Left ventricle myocardium inferior (tissue), 1 donor: ENCODE measurements around the gene TEX54. TPM values are rescaled to one million over a fixed set of nuclear protein-coding genes. Genes with fewer than 3 reads are reported as not detected.

ENCODE experiments used
- DNase-seq: peaks from one replicate; pipeline ENCODE4 v3.0.0-alpha.2; 2020
- H3K27ac ChIP-seq: fragments of 200-600 bp; replicated peaks from 2 replicates; pipeline ENCODE4 v1.8.0; 2021
- H3K27me3 ChIP-seq: fragments of 200-600 bp; 2 replicates; pipeline ENCODE4 v1.8.0; 2021; ENCODE audit warnings: low read depth
- H3K36me3 ChIP-seq: fragments of 200-600 bp; 2 replicates; pipeline ENCODE4 v1.8.0; 2021
- H3K4me1 ChIP-seq: fragments of 200-600 bp; 2 replicates; pipeline ENCODE4 v1.8.0; 2021
- H3K4me3 ChIP-seq: fragments of 200-600 bp; 2 replicates; pipeline ENCODE4 v1.8.0; 2021; ENCODE audit warnings: mild to moderate bottlenecking, moderate library complexity
- H3K9me3 ChIP-seq: fragments of 200-600 bp; replicated peaks from 2 replicates; pipeline ENCODE4 v1.8.0; 2021
- CTCF ChIP-seq: fragments of 200-600 bp; IDR thresholded peaks from 2 replicates; pipeline ENCODE4 v1.8.0; 2021; ENCODE audit warnings: antibody characterized with exemption, mild to moderate bottlenecking, borderline replicate concordance
- intact Hi-C: fragments of 100-400 bp; cut with micrococcal nuclease; formaldehyde crosslinking; loops from one replicate; pipeline ENCODE4 v1.11.0; 2022
- long read RNA-seq: library from polyadenylated mRNA; unstranded; transcript quantifications from one replicate; pipeline ENCODE4 v2.0.0, GENCODE V29; 2021
- total RNA-seq: library from RNA; stranded (reverse); fragmentation: NEBNext Ultra II Directional; extraction: Animal tissue kit (Norgen Biotek cat#: 25700); gene quantifications from one replicate; pipeline ENCODE4 v1.2.1, GENCODE V29; 2021
- donor health status: DM: no; HTN: yes; CAD: no; lungs with severe emphysema.

TEX54 gene
- total RNA-seq, result not detected
- long read RNA-seq, result 0 reads

DNA sequence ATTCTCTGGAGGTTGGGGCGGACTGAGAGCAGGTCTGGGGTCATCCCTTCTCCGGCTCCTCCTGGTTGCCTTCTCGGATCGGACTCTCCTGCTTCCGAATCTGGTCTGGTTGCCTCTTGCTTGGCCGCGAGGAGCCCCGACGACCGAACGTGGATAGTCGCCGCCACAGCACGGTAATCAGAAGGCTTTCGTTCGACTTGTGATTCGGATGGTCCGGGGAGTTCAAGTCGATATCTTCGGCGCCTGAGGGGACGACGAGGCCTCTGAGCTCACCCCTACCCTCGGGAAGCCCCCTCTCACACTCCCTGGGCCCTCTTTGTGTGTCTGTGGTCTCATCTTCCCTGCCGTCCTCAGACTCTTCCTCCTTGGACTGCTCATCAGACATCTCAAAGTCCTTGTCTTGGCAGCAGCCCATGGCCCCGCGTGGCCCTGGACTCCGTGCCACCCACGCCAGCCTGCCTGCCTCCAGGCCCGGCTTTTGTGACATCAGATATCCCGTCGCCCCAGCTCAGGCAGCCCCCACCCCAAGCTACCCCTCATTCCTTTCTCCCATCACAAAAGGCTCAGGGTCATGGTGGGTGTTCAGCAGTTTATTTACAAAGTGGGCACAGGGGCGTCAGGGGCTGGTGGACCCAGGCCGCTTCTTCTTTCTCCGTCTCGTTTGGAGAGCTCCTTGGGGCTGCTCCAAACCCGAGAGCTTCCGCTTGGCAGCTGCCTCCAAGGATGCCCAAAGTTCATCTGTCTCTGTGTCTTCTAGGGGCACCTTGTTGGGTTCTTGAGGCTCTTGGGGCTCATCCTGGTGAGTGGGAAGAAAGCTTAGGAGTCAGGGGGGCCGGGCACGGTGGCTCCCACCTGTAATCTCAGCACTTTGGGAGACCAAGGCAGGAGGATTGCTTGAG is at the start of gene TEX54:
TSS of gene TEX54 (minus strand) at position 506 of the 899 bp plus-strand sequence.
- no peaks in the 10 kb centered on the region for H3K9me3 ChIP-seq
- intact Hi-C loops, result loop anchor here (10.0 kb wide), 1 partner anchor 108 kb away; the partner anchor contains the start of genes HNRNPUL2 and TTC9C
- peaks cover 62% of the 10 kb centered on the region for H3K36me3 ChIP-seq
- TF ChIP-seq CTCF, result no peak
- peaks cover 55% of the 10 kb centered on the region for H3K4me1 ChIP-seq
- DNase-seq, result no peak
- H3K27me3 ChIP-seq, result no peaks in the 10 kb centered on the region
- peak within 1 kb of the TSS; percentile 78 for H3K4me3 ChIP-seq
- peak within 1 kb of the TSS; percentile 96 for H3K27ac ChIP-seq

GRCh38 chr11:62882431-62882749 is 49.7 kb upstream of the TEX54 start:
- Histone ChIP-seq H3K27me3 (no peaks in the 10 kb centered on the region), H3K9me3 (no peaks in the 10 kb centered on the region), H3K27ac (peak overlapping the region; percentile 99), H3K36me3 (peaks cover 50% of the 10 kb centered on the region), H3K4me3 (peak overlapping the region; percentile 90), H3K4me1 (peaks cover 63% of the 10 kb centered on the region)
- no peak for TF ChIP-seq CTCF
- DNase-seq, result no peak
- intact Hi-C loops, result no loop called here

DNA sequence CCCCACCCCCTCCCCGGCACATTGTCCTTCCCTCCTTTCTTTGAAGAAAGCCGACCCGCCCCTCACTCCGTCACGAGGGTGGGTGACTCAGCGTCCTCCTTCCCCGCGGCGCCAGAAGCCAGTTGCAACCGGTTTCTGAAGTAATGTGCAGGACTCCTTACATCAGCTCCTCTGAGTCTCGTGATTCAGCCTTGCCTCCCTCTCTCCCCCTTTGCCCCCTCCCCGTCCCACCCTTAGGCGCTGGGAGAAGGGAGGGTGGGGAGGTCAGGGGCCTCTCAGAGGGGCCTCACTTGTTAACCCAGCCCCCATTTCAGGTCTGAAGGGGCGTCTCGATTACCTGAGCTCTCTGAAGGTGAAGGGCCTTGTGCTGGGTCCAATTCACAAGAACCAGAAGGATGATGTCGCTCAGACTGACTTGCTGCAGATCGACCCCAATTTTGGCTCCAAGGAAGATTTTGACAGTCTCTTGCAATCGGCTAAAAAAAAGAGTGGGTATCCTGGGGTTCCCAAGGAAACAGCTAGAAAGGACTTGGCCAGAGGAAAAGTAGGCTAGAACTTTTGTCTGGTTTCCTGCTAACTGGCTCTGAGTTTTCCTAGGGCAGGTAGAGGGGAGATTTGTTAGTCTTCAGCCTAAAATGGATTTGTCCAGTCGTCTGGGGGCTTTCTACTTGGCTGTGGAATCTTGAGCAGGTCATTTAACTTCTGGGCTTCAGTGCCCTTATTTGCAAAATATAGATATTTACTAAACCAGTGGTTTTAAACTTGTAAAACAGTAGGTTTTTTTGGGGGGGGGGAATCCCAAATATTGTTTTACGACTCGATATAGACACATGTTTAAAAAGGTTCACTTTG is 49.2 kb upstream of the TEX54 start:
- Histone ChIP-seq H3K27ac (peak overlapping the region; percentile 99), H3K4me3 (peak overlapping the region; percentile 90), H3K4me1 (peaks cover 63% of the 10 kb centered on the region), H3K27me3 (no peaks in the 10 kb centered on the region), H3K36me3 (peaks cover 44% of the 10 kb centered on the region), H3K9me3 (no peaks in the 10 kb centered on the region)
- intact Hi-C loops, result no loop called here
- peak; percentile 90 for DNase-seq
- peak; percentile 9 for TF ChIP-seq CTCF

GRCh38 chr11:62880803-62881578 is 48.4 kb upstream of the TEX54 start, which contains the start of gene SLC3A2:
SLC3A2 (plus strand) TSS chr11:62880896; CDS start chr11:62881024, 128 bp downstream.
- TF ChIP-seq CTCF, result peak; percentile 72

More at GRCh38 chr11:62880803-62881578, 48.4 kb upstream of the TEX54 start, which contains the start of gene SLC3A2:
- Histone ChIP-seq H3K4me3 (peak within 1 kb of the TSS; percentile 90), H3K36me3 (peaks cover 36% of the 10 kb centered on the region), H3K4me1 (peaks cover 63% of the 10 kb centered on the region), H3K9me3 (no peaks in the 10 kb centered on the region), H3K27ac (peak within 1 kb of the TSS; percentile 99), H3K27me3 (no peaks in the 10 kb centered on the region)
- peak; percentile 88 for DNase-seq
- intact Hi-C loops, result no loop called here
